ENCODE measurements around the gene STK32A.

Gene STK32A

DNA sequence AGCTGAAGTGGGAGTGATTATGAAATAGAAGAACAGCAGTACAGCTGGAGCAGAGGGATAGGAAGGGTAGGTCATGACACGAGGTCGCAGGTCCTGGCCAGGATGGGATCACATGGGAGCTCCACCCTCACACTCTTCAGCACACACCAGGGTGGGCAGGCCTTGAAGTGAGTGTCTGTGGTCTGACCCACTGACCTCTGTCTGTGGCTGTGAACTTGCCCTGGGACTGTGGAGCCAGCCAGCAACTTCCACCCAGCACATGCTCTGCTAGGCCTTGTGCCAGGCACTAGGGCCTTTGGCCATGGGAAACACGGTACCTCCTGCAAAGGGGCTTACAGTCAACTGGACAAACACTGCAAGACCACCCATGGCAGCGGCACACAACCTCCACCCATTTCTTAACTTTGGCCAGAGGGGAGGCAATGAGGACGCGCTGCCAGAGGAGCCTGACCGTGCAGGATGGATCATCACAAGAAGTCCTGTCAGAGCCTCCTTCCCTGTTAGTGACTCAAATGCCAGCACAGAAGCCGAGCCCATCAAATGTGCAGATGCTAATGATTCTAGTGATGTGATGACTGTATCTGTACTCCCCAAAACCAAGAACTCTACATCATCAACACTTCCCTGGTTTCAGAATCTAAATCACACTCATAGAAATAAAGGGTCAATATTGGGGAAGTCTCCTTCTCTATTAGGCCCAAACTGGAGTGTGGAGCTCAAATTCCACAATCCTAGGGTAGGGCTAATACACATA lies 161.4 kb downstream of the STK32A start:
- DNase-seq = no peak

DNA sequence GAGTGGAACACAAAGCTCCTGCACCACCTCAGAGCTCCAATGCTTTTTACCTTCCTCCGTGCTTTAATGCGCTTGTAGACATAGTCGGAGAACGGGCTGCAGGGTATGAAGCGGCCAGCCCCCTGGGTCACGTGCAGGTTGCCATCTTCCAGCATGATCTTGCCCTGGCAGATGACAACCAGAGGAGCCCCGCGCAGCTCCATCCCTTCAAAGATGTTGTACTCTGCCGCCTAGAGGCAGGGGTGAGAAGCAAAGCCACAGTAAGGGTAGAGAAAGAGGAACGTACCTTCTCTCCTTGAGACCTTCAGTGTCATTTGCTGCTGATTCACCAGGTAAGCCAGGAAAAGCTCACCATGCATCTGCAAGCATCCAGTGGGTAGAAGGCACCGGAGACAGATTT lies 162.8 kb downstream of the STK32A start:
- no peak for DNase-seq

GRCh38 chr5:147398860-147399259 lies 164.0 kb downstream of the STK32A start:
- DNase-seq = no peak

GRCh38 chr5:147400126-147400809 lies 165.4 kb downstream of the STK32A start:
- DNase-seq = no peak

DNA sequence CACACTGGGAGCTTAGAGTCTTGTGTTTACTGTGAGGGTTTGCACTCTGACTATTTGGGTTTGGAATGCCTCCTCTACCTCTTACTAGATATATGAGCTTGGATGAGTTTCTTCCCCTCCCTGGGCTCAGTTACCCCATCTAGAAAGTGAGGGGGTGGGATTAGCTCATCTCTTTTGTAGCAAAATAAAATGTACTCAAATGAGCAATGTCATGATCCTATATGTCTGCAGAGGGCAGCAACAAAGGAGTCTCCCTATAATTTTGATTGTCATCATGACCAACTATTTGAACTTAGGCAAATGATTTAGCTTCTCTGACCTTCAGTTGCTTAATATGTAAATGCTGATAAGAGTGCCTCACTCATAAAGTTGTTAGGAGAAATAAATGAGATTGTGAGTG lies 166.1 kb downstream of the STK32A start:
- DNase-seq = no peak

DNA sequence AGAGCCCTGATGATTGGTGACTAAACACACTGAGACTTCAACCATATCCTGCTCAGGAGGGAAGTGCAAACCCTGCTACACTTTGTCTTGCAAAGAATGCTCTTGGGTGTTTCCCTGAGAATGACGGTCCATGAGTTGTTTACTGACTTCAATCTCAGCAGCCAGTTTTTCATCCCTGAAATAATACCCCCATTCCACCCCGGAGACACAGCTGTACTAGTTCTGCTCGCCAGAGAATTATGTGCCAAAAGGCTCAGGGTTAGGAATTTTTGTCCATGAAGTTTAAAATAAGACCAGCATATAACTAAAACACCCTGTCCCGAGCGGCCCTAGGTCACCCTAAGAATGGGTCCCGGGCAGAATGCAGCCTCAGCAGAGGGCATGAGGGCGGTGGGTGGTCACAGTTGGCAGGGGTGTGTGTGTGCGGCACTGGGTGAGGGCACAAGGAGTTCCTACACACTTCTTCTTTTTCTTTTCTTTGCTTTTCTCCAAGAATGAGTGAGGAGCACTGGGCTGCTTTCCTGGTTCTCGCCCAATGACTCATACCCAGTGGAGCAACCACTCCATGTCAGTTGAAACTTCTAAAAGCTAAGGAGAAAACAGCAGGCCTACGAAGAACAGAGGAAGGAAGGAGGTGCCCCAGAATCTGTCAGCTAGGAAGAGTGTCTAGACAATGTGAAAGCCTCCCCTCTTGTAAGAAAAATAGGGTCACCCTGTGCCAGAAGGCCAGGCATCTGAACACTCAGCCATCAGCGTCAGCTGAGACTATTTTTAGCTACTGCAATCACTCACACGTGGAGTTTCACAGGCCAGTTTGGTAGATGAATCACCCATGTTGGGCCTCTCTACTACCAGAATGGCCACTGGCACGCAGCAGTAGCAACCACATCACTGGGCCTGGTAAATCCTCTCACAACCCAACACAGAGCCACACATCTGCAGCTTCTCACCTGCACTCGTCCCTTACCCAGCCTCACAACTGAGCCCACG lies 169.1 kb downstream of the STK32A start:
- no peak for DNase-seq

DNA sequence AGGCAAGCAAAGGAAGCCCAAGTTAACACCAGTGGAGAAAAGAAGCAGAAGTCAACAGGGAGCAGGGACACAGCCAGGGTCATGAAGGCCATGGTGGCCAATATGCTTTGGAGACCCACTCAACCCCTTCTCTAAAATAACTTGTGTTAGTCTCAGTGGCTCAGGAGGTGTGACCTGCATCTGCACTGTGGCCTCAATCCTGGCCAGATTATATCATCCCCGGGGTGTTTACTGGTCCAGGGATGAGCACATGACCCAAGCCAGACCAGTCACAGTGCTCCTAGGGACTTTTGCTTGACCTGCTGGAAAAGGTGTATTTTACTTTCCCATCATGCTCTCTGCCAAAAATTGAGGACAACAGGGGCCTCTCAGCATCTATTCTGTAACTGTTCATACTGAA lies 169.9 kb downstream of the STK32A start:
- DNase-seq = no peak

GRCh38 chr5:147406636-147407035 lies 171.8 kb downstream of the STK32A start:
- no peak for DNase-seq

- DNase-seq = no peak
These were observed 172.4 kb downstream of the STK32A start for GRCh38 chr5:147407094-147407681.

- DNase-seq = no peak
These were observed 174.2 kb downstream of the STK32A start for GRCh38 chr5:147408980-147409379.

GRCh38 chr5:147410496-147411358 lies 175.9 kb downstream of the STK32A start:
- no peak for DNase-seq

DNA sequence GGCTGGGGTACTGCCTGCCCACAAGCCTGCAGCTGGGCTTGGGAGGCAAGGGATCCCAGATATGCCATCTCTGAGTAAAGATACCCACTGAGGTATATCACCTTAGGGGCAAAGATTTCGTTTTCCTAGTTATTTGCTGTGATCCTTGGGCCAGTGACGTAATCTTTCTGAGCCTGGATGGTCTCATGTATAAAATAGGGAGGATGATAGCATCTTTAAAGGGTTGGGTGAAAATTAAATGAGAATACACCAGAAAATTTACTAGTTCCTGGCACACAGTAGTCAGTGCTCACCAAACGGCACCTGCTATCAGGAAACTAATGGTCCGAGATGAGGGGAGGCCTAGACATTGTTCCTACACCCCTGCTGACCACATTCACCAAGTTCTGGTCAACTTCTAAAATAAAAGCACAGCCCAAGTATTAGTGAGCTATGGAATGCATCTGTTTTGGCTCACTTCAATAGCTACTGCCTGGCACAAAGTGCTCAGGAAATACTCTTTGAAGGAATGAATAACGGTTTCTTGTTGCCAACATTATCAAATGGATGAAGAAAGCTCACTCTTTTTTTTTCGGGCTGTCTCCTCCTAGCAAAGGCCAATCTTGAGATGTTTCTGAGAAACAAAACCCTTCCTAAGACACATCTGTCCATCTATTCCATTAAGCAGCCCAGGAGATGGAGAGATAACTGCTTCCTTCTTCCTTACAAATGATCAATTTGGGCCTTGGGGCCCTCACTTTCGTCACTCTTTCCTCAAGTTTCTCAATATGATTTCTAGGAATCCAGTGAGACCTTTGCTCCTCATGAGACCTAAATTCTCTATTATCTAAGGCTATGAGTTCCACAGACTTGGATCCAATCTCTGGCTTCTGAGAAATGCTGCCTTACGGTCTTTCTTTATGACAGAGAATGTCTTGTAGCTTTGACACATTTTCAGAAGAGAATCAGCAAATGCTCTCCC lies 176.8 kb downstream of the STK32A start:
- DNase-seq = no peak

DNA sequence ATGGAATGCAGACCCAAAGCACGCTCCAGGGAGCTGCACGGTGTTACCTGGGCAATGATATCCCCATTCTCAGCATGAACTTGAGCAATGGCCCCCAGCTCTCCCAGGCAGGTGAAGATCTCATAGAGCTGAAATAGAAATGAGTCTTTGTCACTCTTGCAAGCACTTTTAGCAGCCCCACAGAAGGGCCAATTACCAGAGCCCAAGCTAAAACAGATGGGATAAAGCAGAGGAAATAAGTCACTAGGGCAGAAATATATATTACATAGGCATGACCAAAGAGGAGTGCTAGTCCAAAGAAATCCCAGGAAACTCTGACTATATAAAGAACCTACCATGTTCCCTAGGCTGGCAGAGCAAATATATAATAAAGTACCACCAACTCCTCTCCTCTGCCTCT lies 177.7 kb downstream of the STK32A start:
- no peak for DNase-seq

DNA sequence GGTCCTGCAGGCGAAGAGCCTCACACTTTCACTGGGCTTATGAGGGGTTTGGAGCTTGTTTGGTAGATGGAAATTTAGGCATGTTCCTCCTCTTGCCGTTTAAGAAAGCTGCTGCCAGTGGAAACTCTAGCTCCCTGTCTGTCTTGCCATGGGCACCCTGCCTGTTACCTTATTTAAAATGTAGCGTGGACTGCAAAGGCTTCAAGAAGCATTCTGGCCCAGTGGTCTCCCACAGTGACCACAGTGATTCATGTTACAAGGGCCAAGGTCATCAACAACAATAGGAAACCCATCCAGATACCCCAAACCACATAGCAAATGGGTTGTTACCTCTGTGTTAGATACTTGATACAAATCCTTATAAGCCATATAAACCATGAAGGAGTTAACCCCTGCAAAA lies 178.4 kb downstream of the STK32A start:
- DNase-seq = no peak

GRCh38 chr5:147415651-147416050 lies 180.8 kb downstream of the STK32A start:
- DNase-seq = no peak

GRCh38 chr5:147417135-147417813 lies 182.4 kb downstream of the STK32A start:
- no peak for DNase-seq

DNA sequence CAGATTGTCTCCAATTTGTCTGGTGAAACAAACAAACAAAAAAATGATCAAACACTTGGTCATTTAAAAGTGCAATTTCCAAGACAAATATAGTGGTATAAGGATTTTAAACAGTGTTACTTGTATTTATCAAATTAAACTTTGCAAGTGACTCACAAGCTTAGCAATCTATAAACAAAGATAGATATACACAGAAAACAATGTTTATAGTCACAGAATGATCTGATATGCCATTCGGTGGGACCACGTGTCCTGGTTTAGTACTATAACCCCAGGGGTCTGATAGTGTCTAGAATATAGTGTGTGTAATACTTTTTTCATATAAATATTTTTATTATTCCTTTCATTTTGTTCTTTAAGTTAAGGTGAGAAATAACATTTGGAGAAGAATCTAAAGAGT lies 183.8 kb downstream of the STK32A start:
- DNase-seq = no peak

DNA sequence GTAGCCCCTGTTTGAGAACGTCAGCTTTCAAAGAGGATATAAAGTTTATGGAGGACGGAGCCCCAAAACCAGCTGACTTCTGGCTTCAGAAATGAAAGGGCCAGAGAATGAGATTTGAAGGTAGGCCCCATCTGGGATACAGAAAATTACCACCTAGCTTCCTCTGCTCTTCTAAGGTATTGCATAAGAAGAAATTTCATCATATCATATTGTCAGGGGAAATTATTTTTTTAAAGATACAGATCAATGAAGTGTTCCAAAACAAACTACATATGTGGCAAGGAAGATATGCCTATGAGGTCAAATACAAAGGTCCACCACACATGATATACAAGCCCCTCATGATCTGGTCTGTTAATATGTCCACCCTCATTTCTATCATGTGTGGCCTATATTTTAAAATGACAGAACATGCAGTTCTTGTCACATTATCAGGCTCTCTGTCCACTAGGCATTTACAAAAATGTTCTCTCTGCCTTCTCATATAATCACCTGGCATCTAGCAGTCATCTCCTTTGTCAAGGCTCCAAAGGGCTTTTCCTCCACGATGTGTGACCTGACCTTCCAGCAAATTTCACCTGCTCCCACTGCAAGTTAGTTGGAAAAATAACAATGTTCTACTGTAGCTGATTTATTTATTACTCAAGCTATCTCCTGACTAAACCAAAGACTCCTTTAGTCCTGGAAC lies 192.0 kb downstream of the STK32A start:
- DNase-seq = no peak
